22Rv1 (cell line): ENCODE results near the gene RARRES2.
"Not testable (repeated sequence)": the region's sequence is repeated elsewhere in the genome, so short reads cannot be mapped to it uniquely, and the experiment has no call there.

Source experiments
- ZFX ChIP-seq: fragments of 450-650 bp; IDR thresholded peaks from 2 replicates; pipeline ENCODE4 v1.6.1; 2017; ENCODE audit warnings: antibody characterized with exemption, borderline replicate concordance
- TF ChIP-seq, protein P1 (sequence below): fragments of 450-650 bp; IDR thresholded peaks from 2 replicates; pipeline ENCODE4 v1.5.1; 2017; ENCODE audit warnings: mild to moderate bottlenecking

DNA sequence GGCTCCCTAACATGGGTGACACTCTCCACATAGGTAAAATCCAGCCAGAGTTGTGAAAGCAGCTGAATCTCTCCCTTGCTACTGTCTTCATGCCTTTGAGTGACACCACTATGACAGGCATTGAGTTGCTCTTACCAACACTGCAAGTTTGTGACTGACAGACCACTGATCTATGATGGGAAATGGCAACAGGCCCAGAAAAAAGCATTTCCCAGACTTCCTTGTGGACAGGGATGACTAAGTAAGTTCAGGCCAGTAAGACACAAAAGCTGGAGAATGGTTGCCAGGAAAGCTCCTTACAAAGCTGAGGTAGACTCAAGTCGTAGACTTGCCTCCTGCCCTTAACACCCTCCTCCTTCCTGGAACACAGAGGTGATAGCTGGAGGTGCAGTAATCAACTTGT lies 38.5 kb downstream of the RARRES2 start:
- TF ChIP-seq, protein P1, sequence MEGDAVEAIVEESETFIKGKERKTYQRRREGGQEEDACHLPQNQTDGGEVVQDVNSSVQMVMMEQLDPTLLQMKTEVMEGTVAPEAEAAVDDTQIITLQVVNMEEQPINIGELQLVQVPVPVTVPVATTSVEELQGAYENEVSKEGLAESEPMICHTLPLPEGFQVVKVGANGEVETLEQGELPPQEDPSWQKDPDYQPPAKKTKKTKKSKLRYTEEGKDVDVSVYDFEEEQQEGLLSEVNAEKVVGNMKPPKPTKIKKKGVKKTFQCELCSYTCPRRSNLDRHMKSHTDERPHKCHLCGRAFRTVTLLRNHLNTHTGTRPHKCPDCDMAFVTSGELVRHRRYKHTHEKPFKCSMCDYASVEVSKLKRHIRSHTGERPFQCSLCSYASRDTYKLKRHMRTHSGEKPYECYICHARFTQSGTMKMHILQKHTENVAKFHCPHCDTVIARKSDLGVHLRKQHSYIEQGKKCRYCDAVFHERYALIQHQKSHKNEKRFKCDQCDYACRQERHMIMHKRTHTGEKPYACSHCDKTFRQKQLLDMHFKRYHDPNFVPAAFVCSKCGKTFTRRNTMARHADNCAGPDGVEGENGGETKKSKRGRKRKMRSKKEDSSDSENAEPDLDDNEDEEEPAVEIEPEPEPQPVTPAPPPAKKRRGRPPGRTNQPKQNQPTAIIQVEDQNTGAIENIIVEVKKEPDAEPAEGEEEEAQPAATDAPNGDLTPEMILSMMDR: not testable (repeated sequence)
- not testable (repeated sequence) for TF ChIP-seq ZFX
